Keratinocyte (primary cell): Measurements from ENCODE around the gene MYMK.

ENCODE experiments used
- EZH2 ChIP-seq: IDR thresholded peaks from one replicate; pipeline ENCODE4 v1.6.1; 2012; ENCODE audit warnings: inconsistent platforms, mild to moderate bottlenecking, low read length, moderate library complexity
- TF ChIP-seq, protein P1 (sequence below), 3 experiments: IDR thresholded peaks in 1 of 3; conservative IDR thresholded peaks in 1 of 3; optimal IDR thresholded peaks in 1 of 3; 2 replicates in 2 of 3; 3 replicates in 1 of 3; pipeline versions ENCODE3 to v1.5.1; 2011; ENCODE audit warnings: low read length in 3 of 3, mild to moderate bottlenecking in 3 of 3, moderate library complexity in 2 of 3, control low read depth in 1 of 3, inconsistent platforms in 1 of 3; ENCODE audit not compliant: insufficient read depth in 2 of 3; ENCODE audit errors: extremely low read depth in 1 of 3

DNA sequence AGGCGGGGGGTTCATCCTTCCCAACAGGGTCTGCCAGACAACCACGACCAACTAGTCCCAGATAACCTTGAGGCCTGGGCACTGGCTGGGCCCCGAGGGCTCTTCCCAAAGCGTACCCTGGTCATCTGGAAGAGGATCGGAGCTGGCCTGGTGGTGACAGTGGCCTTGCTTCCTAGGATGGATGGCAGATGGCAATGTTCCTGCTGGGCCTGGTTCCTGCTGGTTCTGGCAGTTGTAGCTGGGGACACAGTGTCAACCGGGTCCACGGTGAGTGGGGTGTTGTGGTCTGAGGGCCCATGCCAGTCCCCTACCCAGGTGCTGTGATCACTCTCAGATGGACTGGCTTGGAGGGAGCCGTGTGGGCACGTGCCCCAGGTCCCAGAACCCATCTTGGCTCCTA, 11.8 kb upstream of the MYMK start:
- TF ChIP-seq, protein P1, sequence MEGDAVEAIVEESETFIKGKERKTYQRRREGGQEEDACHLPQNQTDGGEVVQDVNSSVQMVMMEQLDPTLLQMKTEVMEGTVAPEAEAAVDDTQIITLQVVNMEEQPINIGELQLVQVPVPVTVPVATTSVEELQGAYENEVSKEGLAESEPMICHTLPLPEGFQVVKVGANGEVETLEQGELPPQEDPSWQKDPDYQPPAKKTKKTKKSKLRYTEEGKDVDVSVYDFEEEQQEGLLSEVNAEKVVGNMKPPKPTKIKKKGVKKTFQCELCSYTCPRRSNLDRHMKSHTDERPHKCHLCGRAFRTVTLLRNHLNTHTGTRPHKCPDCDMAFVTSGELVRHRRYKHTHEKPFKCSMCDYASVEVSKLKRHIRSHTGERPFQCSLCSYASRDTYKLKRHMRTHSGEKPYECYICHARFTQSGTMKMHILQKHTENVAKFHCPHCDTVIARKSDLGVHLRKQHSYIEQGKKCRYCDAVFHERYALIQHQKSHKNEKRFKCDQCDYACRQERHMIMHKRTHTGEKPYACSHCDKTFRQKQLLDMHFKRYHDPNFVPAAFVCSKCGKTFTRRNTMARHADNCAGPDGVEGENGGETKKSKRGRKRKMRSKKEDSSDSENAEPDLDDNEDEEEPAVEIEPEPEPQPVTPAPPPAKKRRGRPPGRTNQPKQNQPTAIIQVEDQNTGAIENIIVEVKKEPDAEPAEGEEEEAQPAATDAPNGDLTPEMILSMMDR (optimal IDR thresholded peaks at IDR 0.05 in 1 of 3, IDR thresholded peaks at IDR 0.05 in 1 of 3, conservative IDR thresholded peaks at IDR 0.05 in 1 of 3; ENCODE audit: extremely low read depth in 1 of 3, insufficient read depth in 2 of 3, low read length in 3 of 3), result no peak
- TF ChIP-seq EZH2, result no peak
